ENCODE data around the gene MARS2.
"Not testable (repeated sequence)": the region's sequence is repeated elsewhere in the genome, so short reads cannot be mapped to it uniquely, and the experiment has no call there.

MARS2 gene

GRCh38 chr2:197707316-197708213 lies 2.4 kb downstream of the MARS2 start:
- no peak for DNase-seq

- no peak for DNase-seq
Observed at GRCh38 chr2:197708331-197708730, 3.2 kb downstream of the MARS2 start.

GRCh38 chr2:197709140-197709539 lies 4.0 kb downstream of the MARS2 start:
- DNase-seq = not testable (repeated sequence)

GRCh38 chr2:197710424-197711042 lies 5.4 kb downstream of the MARS2 start:
- no peak for DNase-seq

GRCh38 chr2:197711578-197711977 lies 6.4 kb downstream of the MARS2 start:
- DNase-seq = no peak

- no peak for DNase-seq
Observed at GRCh38 chr2:197713271-197713670, 8.1 kb downstream of the MARS2 start.

- DNase-seq = no peak
Observed at GRCh38 chr2:197717863-197718262, 12.7 kb downstream of the MARS2 start.

- DNase-seq = no peak
Observed at GRCh38 chr2:197727011-197727410, 21.8 kb downstream of the MARS2 start.

GRCh38 chr2:197728555-197729544 lies 23.7 kb downstream of the MARS2 start:
- not testable (repeated sequence) for DNase-seq

GRCh38 chr2:197740200-197740599 lies 35.0 kb downstream of the MARS2 start:
- no peak for DNase-seq

All from effector CD8-positive, alpha-beta T cell (primary cell).